ENCODE data around the gene ETV2. TPM values are rescaled to one million over a fixed set of nuclear protein-coding genes. Genes with fewer than 3 reads are reported as not detected.

Gene ETV2
- total RNA-seq, 1 donor from 2014 or later, result 0.35 TPM

- TF ChIP-seq CTCF (conservative IDR thresholded peaks at IDR 0.05; ENCODE audit: low read depth, low read length), result no peak
- DNase-seq (ENCODE audit: low read depth), result no peak
- no peak overlapping the region for H3K4me3 ChIP-seq (ENCODE audit: low read depth, low read length)
Observed at GRCh38 chr19:35618857-35619256, 22.7 kb upstream of the ETV2 start.

GRCh38 chr19:35619290-35619923 is 22.1 kb upstream of the ETV2 start:
- H3K4me3 ChIP-seq (ENCODE audit: low read depth, low read length), result no peak overlapping the region
- no peak for TF ChIP-seq CTCF (conservative IDR thresholded peaks at IDR 0.05; ENCODE audit: low read depth, low read length)
- DNase-seq (ENCODE audit: low read depth), result no peak

GRCh38 chr19:35620001-35620400 is 21.5 kb upstream of the ETV2 start:
- no peak overlapping the region for H3K4me3 ChIP-seq (ENCODE audit: low read depth, low read length)
- DNase-seq (ENCODE audit: low read depth), result no peak
- no peak for TF ChIP-seq CTCF (conservative IDR thresholded peaks at IDR 0.05; ENCODE audit: low read depth, low read length)

- no peak for TF ChIP-seq CTCF (conservative IDR thresholded peaks at IDR 0.05; ENCODE audit: low read depth, low read length)
- no peak for DNase-seq (ENCODE audit: low read depth)
Observed at GRCh38 chr19:35621708-35622107, 19.8 kb upstream of the ETV2 start.

GRCh38 chr19:35622750-35623149 is 18.8 kb upstream of the ETV2 start:
- DNase-seq (ENCODE audit: low read depth), result no peak
- TF ChIP-seq CTCF (conservative IDR thresholded peaks at IDR 0.05; ENCODE audit: low read depth, low read length), result no peak
- H3K4me3 ChIP-seq (ENCODE audit: low read depth, low read length), result no peak overlapping the region

More at GRCh38 chr19:35621708-35622107, 19.8 kb upstream of the ETV2 start:
- H3K4me3 ChIP-seq (ENCODE audit: low read depth, low read length), result no peak overlapping the region

GRCh38 chr19:35623327-35624010 is 18.1 kb upstream of the ETV2 start:
- no peak overlapping the region for H3K4me3 ChIP-seq (ENCODE audit: low read depth, low read length)
- no peak for TF ChIP-seq CTCF (conservative IDR thresholded peaks at IDR 0.05; ENCODE audit: low read depth, low read length)
- DNase-seq (ENCODE audit: low read depth), result no peak

- H3K4me3 ChIP-seq (ENCODE audit: low read depth, low read length), result peak overlapping the region; percentile 100
- TF ChIP-seq CTCF (conservative IDR thresholded peaks at IDR 0.05; ENCODE audit: low read depth, low read length), result no peak
- DNase-seq (ENCODE audit: low read depth), result no peak
Observed at GRCh38 chr19:35628264-35628564, 13.3 kb upstream of the ETV2 start.
